Activated CD8-positive, alpha-beta T cell treated with anti-CD3 and anti-CD28 coated beads for 36 hours (primary cell): ENCODE results near the gene OLA1. TPM values are rescaled to one million over a fixed set of nuclear protein-coding genes. Genes with fewer than 3 reads are reported as not detected.

Experiments
- ATAC-seq: fragments of 200-7000 bp; cut with Tn5 transposase; one replicate; pipeline ENCODE4 v1.10.0; 2021; ENCODE audit warnings: mild to moderate bottlenecking, moderate library complexity
- CTCF ChIA-PET: fragments of 350-600 bp; sonication (Branson Sonifier 250); formaldehyde crosslinking; loops from one replicate; lab custom pipeline; 2021; ENCODE audit warnings: antibody characterized with exemption; lab: Charles Lee
- POLR2A ChIA-PET: fragments of 350-600 bp; sonication (Branson Sonifier 250); formaldehyde crosslinking; loops from one replicate; lab custom pipeline; 2021; ENCODE audit warnings: antibody characterized with exemption; lab: Charles Lee
- DNase-seq: peaks from one replicate; pipeline ENCODE4 v3.0.0-alpha.2; 2020
- H3K27ac Mint-ChIP-seq: one replicate; pipeline ENCODE4 v1.8.0; 2021; ENCODE audit warnings: mild to moderate bottlenecking, mixed read lengths
- H3K27me3 Mint-ChIP-seq: one replicate; pipeline ENCODE4 v1.8.0; 2021; ENCODE audit warnings: mixed read lengths
- H3K36me3 Mint-ChIP-seq: one replicate; pipeline ENCODE4 v1.8.0; 2021; ENCODE audit warnings: low read depth, mixed read lengths
- H3K4me1 Mint-ChIP-seq: one replicate; pipeline ENCODE4 v1.8.0; 2021; ENCODE audit warnings: low read depth, mixed read lengths
- H3K4me3 Mint-ChIP-seq: one replicate; pipeline ENCODE4 v1.8.0; 2021; ENCODE audit warnings: mild to moderate bottlenecking, moderate library complexity, mixed read lengths
- H3K9me3 Mint-ChIP-seq: one replicate; pipeline ENCODE4 v1.8.0; 2021; ENCODE audit warnings: mixed read lengths
- intact Hi-C: fragments of 100-400 bp; cut with micrococcal nuclease; formaldehyde crosslinking; loops from one replicate; pipeline ENCODE4 v1.10.0; 2022
- total RNA-seq, 2 experiments: library from RNA; stranded (reverse); gene quantifications; one replicate each; pipeline ENCODE4 v1.2.3, GENCODE V29; 2021
- TF ChIP-seq, protein P1 (sequence below): fragments of 200-600 bp; IDR thresholded peaks from one replicate; pipeline ENCODE4 v1.8.0; 2022; ENCODE audit warnings: antibody characterized with exemption, mild to moderate bottlenecking

OLA1 gene
- total RNA-seq, 2 experiments from 2014 or later, result 128 to 137 TPM

- H3K4me1 Mint-ChIP-seq, result peaks cover 13% of the 10 kb centered on the region
- intact Hi-C loops, result loop anchor here (5.0 to 10.0 kb wide), 2 partner anchors 75 to 152 kb away; no protein-coding TSS in a partner anchor
- DNase-seq (no peak), ATAC-seq (no peak)
- peaks cover 1% of the 10 kb centered on the region for H3K27me3 Mint-ChIP-seq
- POLR2A ChIA-PET, result no interaction called here
- CTCF ChIA-PET, result interaction anchor here (1.3 kb wide), 1 partner anchor 19 kb away, joined by 3 read pairs; no protein-coding TSS in a partner anchor
- no peak overlapping the region for H3K4me3 Mint-ChIP-seq
- no peaks in the 10 kb centered on the region for H3K36me3 Mint-ChIP-seq
- H3K27ac Mint-ChIP-seq, result no peak overlapping the region
- no peaks in the 10 kb centered on the region for H3K9me3 Mint-ChIP-seq
- TF ChIP-seq, protein P1, sequence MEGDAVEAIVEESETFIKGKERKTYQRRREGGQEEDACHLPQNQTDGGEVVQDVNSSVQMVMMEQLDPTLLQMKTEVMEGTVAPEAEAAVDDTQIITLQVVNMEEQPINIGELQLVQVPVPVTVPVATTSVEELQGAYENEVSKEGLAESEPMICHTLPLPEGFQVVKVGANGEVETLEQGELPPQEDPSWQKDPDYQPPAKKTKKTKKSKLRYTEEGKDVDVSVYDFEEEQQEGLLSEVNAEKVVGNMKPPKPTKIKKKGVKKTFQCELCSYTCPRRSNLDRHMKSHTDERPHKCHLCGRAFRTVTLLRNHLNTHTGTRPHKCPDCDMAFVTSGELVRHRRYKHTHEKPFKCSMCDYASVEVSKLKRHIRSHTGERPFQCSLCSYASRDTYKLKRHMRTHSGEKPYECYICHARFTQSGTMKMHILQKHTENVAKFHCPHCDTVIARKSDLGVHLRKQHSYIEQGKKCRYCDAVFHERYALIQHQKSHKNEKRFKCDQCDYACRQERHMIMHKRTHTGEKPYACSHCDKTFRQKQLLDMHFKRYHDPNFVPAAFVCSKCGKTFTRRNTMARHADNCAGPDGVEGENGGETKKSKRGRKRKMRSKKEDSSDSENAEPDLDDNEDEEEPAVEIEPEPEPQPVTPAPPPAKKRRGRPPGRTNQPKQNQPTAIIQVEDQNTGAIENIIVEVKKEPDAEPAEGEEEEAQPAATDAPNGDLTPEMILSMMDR, result no peak
These were observed 211.5 kb downstream of the OLA1 start for GRCh38 chr2:174036825-174037224.

DNA sequence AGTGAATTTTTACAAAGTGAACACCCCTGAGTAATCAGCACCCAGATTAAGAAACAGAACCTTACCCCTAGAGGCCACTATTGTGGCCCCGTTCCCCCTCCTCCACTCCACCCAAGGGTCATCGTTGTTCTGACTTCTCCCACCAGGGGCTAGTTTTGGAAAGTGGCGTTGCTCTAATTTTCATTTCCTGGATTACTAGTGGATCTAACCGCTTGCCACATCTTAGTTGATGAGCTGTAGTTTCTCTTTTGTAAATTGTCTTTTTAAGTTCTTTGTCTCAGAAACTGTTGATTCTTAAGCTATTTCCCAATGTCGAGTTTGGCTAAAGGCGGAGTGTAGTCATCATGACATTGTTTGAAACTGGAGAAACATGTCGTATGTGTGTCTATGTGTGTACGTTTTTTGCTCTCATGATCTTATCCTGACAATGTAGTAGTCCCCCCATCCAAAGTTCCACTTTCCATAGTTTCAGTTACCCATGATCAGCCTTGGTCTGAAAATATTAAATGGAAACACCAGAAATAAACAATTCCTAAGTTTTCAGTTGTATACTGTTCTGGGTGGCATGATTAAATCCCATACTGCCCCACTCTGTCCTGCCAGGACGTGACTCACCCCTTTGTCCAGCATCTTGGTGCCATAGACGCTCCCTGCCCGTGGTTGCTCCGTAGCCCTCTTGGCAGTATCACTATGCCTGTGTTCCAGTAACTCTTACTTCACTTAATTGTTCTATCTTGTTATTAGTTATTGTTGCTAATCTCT is 212.2 kb downstream of the OLA1 start:
- no peak for ATAC-seq
- no peak for DNase-seq
- peaks cover 1% of the 10 kb centered on the region for H3K27me3 Mint-ChIP-seq
- ChIA-PET POLR2A (no interaction called here), CTCF (interaction anchor here (0.6 kb wide), 1 partner anchor 9 kb away, joined by 3 read pairs; no protein-coding TSS in a partner anchor)
- H3K9me3 Mint-ChIP-seq, result no peaks in the 10 kb centered on the region
- no peak overlapping the region for H3K27ac Mint-ChIP-seq
- TF ChIP-seq, protein P1, result no peak
- H3K4me3 Mint-ChIP-seq, result no peak overlapping the region
- H3K4me1 Mint-ChIP-seq, result peaks cover 13% of the 10 kb centered on the region
- intact Hi-C loops, result loop anchor here (5.0 to 10.0 kb wide), 2 partner anchors 74 to 151 kb away; no protein-coding TSS in a partner anchor
- no peaks in the 10 kb centered on the region for H3K36me3 Mint-ChIP-seq

DNA sequence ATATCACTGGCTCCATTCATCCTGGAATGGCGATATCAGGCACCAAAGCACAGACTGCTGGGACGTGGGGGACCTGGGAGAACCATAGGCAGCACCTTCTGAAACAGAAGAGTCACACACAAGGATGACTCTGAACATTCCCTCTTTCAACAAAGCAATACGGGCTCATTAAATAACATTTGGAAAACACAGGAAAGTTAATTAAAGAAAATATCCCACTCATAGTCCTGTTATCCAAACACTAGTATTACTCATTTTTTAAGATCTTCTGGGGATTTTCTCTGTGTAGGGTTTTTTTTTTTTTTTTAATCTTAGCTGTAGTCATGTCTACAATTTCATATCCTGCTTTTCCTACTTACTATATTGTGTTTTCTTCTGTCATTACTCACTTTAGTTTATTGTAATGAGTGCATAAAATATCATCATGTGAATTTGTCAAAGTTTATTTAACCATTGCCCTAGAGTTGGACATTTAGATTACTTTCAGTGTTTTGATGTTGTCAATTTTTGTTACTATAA is 213.2 kb downstream of the OLA1 start:
- ChIA-PET CTCF (no interaction called here), POLR2A (interaction anchor here (1.5 kb wide), 1 partner anchor 72 kb away, joined by 3 read pairs; no protein-coding TSS in a partner anchor)
- ATAC-seq, result no peak
- H3K36me3 Mint-ChIP-seq, result no peaks in the 10 kb centered on the region
- TF ChIP-seq, protein P1, result no peak
- peaks cover 13% of the 10 kb centered on the region for H3K4me1 Mint-ChIP-seq
- no peak overlapping the region for H3K4me3 Mint-ChIP-seq
- DNase-seq, result no peak
- H3K9me3 Mint-ChIP-seq, result no peaks in the 10 kb centered on the region
- intact Hi-C loops, result loop anchor here (5.0 to 10.0 kb wide), 2 partner anchors 73 to 150 kb away; no protein-coding TSS in a partner anchor
- H3K27ac Mint-ChIP-seq, result no peak overlapping the region
- H3K27me3 Mint-ChIP-seq, result peaks cover 1% of the 10 kb centered on the region

DNA sequence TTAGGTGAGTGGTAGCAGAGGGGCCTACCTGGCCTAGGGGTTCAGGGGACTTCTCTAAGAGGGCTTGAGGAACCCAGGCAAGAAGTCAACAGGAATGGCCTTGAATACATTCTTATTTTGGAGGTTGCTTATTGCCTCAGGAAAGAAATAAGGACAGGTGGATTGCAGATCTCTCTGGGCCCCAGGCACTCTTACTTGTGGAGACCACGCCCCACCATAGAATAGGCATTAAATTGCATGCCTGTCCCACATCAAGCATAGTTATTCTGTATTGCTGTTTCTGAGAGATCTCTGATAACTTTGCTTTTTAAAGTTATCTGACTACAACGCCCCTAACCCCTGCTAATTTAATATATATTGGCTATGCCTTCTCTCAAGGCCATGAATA is 215.2 kb downstream of the OLA1 start:
- Mint-ChIP-seq H3K9me3 (no peaks in the 10 kb centered on the region), H3K4me1 (no peaks in the 10 kb centered on the region), H3K4me3 (no peak overlapping the region), H3K27me3 (peaks cover 1% of the 10 kb centered on the region), H3K27ac (no peak overlapping the region), H3K36me3 (no peaks in the 10 kb centered on the region)
- ChIA-PET CTCF (no interaction called here), POLR2A (no interaction called here)
- ATAC-seq, result no peak
- DNase-seq, result no peak
- intact Hi-C loops, result loop anchor here (10.0 kb wide), 1 partner anchor 148 kb away; no protein-coding TSS in a partner anchor
- TF ChIP-seq, protein P1, result no peak

- H3K4me3 Mint-ChIP-seq, result no peak overlapping the region
- ATAC-seq (no peak), DNase-seq (no peak)
- no peaks in the 10 kb centered on the region for H3K36me3 Mint-ChIP-seq
- no peaks in the 10 kb centered on the region for H3K9me3 Mint-ChIP-seq
- H3K4me1 Mint-ChIP-seq, result no peaks in the 10 kb centered on the region
- intact Hi-C loops, result loop anchor here (10.0 kb wide), 1 partner anchor 146 kb away; no protein-coding TSS in a partner anchor
- no peak overlapping the region for H3K27ac Mint-ChIP-seq
- ChIA-PET CTCF (no interaction called here), POLR2A (no interaction called here)
- TF ChIP-seq, protein P1, result no peak
- H3K27me3 Mint-ChIP-seq, result peaks cover 1% of the 10 kb centered on the region
These were observed 217.1 kb downstream of the OLA1 start for GRCh38 chr2:174031226-174031625.
